Activated T-helper 1 cell treated with anti-CD3 and anti-CD28 coated beads, Interleukin-2, amount 50 U/mL, for 16 hours (primary cell): Measurements from ENCODE around the gene SH3BGR.
"Not testable (repeated sequence)": the region's sequence is repeated elsewhere in the genome, so short reads cannot be mapped to it uniquely, and the experiment has no call there.

Experiments used
- DNase-seq, 2 donors: peaks; one replicate each; pipeline ENCODE4 v3.0.0-alpha.2; 2020; ENCODE audit warnings: low read depth in 1 of 2, low spot score in 1 of 2

SH3BGR gene

GRCh38 chr21:39451332-39452206 lies at the start of gene SH3BGR:
Gene SH3BGR (plus strand): TSS chr21:39451970. CDS start chr21:39452097, 127 bp downstream.
- DNase-seq: no peak

- DNase-seq: no peak
These were observed 45.7 kb upstream of the SH3BGR start for GRCh38 chr21:39406065-39406464.

DNA sequence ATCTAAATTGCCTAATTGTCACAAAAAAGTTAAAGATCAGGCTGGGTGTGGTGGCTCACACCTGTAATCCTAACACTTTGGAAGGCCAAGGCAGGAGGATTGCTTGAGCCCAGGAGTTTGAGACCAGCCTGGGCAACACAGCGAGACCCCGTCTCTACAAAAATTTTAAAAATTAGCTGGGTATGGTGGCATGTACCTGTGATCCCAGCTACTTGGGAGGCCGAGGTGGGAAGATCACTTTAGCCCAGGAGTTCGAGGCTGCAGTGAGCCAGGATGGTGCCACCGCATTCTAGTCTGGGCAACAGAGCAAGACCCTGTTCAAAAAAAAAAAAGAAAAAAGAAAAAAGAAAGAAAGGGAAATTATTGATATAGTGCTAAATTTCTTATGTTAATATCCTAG lies 32.6 kb upstream of the SH3BGR start:
- not testable (repeated sequence) for DNase-seq

- no peak for DNase-seq
These were observed 29.1 kb upstream of the SH3BGR start for GRCh38 chr21:39422527-39423241.

DNA sequence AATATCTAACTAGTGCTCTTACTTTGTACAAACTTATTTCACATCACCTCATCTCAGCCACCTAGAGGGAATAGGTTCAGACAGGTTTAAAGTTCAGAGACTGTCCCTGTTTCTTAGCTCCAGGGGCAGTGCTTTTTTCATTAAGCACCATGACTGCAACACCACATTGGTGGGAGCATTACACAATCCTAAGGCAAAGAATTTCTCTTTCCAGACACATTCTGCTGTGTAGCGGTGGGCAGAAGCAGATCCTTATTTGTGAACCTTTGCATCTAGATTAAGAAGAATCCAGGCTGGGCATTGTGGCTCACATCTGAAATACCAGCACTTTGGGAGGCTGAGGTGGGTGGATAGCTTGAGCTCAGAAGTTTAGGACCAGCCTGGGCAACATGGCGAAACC lies 22.3 kb upstream of the SH3BGR start:
- DNase-seq: no peak

GRCh38 chr21:39430016-39430415 lies 21.8 kb upstream of the SH3BGR start:
- DNase-seq: no peak

- DNase-seq: no peak
These were observed 21.3 kb upstream of the SH3BGR start for GRCh38 chr21:39430457-39430856.

GRCh38 chr21:39430954-39431353 lies 20.8 kb upstream of the SH3BGR start:
- DNase-seq: no peak

GRCh38 chr21:39434950-39435349 lies 16.8 kb upstream of the SH3BGR start:
- no peak for DNase-seq

DNA sequence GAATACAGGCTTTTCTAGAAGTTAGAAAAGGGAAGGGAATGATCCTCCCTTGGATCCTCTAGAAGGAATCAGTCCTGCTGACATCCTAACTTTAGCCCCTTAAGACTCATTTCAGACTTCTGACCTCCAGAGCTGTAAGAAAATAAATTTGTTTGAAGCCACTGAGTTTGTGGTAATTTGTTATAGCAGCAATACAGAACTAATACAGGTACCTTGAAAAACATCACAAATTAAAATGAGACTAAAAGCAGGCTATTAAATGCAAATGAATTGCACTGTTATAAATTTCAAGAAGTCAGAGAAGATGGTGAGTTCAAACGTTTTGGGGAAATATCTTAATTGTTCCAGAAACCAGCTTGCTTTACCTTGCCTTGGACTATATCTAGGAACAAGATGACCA lies 12.5 kb upstream of the SH3BGR start:
- DNase-seq: no peak

GRCh38 chr21:39441502-39442475 lies 10.0 kb upstream of the SH3BGR start:
- no peak for DNase-seq

DNA sequence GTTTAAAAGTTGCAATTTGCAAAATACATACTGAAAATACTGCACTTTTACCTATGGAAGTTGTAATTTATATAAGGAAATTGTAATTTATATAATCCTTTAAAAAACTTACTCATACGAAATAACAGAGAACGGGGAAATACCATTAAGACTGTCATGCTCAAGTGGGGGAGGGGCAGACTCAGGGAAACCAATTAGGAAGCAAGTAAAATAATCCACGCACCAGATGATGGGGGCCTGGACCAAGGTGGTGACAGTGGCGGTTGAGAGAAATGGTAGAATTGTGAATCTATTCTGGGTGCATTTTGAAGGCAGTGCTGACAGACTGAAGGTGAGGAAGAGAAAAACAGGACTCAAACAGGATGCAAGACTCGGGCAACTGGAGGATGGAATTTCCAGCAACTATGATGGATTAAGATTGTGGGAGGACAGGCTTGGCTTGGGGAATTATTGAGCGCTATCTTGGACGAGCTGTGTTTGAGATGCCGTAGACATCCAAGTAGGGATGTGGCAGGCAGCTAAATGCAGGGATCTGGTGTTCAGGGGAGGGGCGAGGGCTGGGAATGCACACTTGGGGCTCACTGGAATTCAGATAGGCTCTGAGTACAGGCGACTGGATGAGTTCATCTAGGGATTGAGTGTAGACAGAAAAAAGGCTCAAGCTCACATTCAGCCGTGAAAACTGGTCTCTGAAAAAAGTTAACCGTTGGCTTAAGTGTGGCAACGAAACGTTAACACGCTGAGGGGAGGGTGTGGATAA lies 7.2 kb upstream of the SH3BGR start:
- DNase-seq: no peak

- peak; percentile 78 to 88 for DNase-seq
These were observed 6.2 kb upstream of the SH3BGR start, which contains the start of gene LCA5L for GRCh38 chr21:39445321-39446269. Gene LCA5L (minus strand): TSS chr21:39445778. CDS start chr21:39428493, 17,285 bp downstream.

DNA sequence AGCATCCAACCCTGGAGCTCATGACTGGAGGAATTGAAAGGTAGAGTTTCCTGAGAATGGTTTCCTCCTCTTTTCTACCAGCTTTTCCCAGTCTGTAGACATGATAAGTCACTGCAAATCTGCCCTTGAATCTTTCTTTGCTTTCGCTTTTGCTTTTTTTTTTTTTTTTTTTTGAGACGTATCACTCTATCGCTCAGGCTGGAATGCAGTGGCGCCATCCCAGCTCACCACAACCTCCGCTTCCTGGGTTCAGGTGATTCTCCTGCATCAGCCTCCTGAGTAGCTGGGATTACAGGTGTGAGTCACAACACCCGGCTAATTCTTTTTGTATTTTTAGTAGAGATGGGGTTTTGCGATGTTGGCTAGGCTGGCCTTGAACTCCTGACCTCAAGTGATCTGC lies 4.5 kb upstream of the SH3BGR start:
- DNase-seq: no peak

DNA sequence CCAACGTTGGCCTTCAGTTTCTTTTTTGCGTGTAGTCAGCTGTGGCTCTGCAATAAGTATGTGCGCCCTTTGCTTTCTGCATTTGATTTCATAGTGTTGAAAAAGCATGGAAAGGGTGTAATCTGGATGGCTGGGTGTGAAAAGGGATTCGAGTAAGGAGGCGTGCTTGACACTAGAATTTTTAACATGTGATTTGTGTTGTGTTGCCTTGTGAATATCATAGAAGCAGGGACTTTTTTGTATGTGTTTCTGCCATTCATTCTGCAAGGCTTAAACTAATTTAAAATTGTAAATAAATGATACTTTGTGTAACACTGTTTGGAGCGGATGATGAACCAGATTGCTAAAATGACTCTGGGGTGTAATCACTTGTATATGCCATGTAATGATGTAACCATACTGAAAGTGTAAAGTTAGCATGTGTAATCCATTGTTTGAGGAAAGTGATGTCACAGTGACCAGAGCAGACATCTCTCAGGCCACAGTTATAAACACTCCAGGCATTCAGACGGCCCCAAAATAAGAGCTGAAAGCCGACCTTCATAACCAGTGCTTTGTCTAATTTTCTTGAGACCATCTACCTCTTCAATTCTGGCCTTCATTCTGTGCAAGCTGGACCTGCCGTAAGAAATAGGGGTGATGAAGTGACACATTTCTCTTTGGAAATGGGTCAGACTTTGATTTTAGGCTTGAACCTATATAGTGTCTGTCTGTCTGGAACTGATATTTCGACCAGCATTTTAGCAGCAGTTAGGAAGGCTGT lies 618 bp downstream of the SH3BGR start:
- no peak for DNase-seq

- no peak for DNase-seq
These were observed 1.2 kb downstream of the SH3BGR start for GRCh38 chr21:39452970-39453342.

DNA sequence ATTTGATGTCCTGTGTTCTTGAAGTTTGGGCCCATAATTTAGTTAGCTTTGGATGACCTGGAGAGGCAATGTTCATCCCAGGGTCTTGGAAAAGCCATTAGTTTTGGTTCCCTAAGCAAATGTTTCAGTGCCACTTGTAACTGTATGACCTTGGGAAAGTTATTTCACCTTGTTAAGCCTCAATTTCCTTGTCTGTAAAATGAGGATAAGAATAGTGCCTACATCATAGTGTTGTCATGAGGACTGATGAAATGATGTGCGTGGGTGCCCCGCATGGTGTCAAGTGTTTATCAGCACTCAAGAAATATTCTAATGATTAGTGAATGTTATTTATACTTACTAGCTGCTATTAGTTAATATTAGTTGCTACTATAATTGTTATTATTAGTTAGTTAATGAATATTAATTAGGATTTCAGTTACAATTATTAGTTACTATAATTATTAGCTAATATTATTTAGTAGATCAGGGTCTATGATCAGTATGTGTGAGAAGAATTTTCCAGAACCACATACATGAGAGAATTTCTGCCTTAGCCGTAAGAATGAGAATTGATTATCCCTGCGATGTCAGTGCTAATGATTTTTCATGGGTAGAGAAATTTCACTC lies 1.9 kb downstream of the SH3BGR start:
- DNase-seq: no peak
